Stimulated activated CD8-positive, alpha-beta memory T cell treated with anti-CD3 and anti-CD28 coated beads, Interleukin-4, amount 100 ng/mL, for 4 hours (primary cell): ENCODE data around the gene ARSB.
"Not testable (repeated sequence)": the region's sequence is repeated elsewhere in the genome, so short reads cannot be mapped to it uniquely, and the experiment has no call there.

Experiments used
- DNase-seq, 2 donors: peaks; one replicate each; pipeline ENCODE4 v3.0.0-alpha.2; 2020; ENCODE audit warnings: low read depth in 2 of 2, low spot score in 1 of 2

Gene ARSB

GRCh38 chr5:78781611-78782286, 203.4 kb downstream of the ARSB start:
- DNase-seq = no peak

- DNase-seq = no peak
Observed at GRCh38 chr5:78779771-78780616, 205.1 kb downstream of the ARSB start.

- DNase-seq = no peak
Observed at GRCh38 chr5:78779262-78779661, 205.8 kb downstream of the ARSB start.

GRCh38 chr5:78778538-78778937, 206.6 kb downstream of the ARSB start:
- no peak for DNase-seq

- no peak for DNase-seq
Observed at GRCh38 chr5:78777901-78778300, 207.2 kb downstream of the ARSB start.

GRCh38 chr5:78776637-78777036, 208.5 kb downstream of the ARSB start:
- no peak for DNase-seq

GRCh38 chr5:78773655-78774054, 211.5 kb downstream of the ARSB start:
- no peak for DNase-seq

GRCh38 chr5:78771260-78772205, 213.6 kb downstream of the ARSB start:
- DNase-seq = no peak

- DNase-seq = no peak
Observed at GRCh38 chr5:78768781-78769380, 216.2 kb downstream of the ARSB start.

- DNase-seq = no peak
Observed at GRCh38 chr5:78766412-78766762, 218.7 kb downstream of the ARSB start.

GRCh38 chr5:78765756-78766411, 219.2 kb downstream of the ARSB start:
- no peak for DNase-seq

- DNase-seq = no peak
Observed at GRCh38 chr5:78765116-78765515, 220.0 kb downstream of the ARSB start.

- no peak for DNase-seq
Observed at GRCh38 chr5:78763659-78764189, 221.4 kb downstream of the ARSB start.

- DNase-seq = not testable (repeated sequence)
Observed at GRCh38 chr5:78762743-78763142, 222.4 kb downstream of the ARSB start.

GRCh38 chr5:78761840-78762239, 223.3 kb downstream of the ARSB start:
- DNase-seq = no peak

GRCh38 chr5:78760770-78761169, 224.3 kb downstream of the ARSB start:
- DNase-seq = no peak

- DNase-seq = no peak
Observed at GRCh38 chr5:78760366-78760765, 224.7 kb downstream of the ARSB start.

- no peak for DNase-seq
Observed at GRCh38 chr5:78758169-78758839, 226.8 kb downstream of the ARSB start.

- no peak for DNase-seq
Observed at GRCh38 chr5:78757269-78758053, 227.6 kb downstream of the ARSB start.
